Mucosa of rectum (tissue), 2 donors: ENCODE data around the gene FOLR2.
A peak's percentile ranks its signal among the peaks of the same experiment; 100 is the strongest.
"Not testable (repeated sequence)": the region's sequence is repeated elsewhere in the genome, so short reads cannot be mapped to it uniquely, and the experiment has no call there.

Experiments used
- H3K27ac ChIP-seq, 2 donors: one replicate each; pipeline ENCODE4 v1.7.0; 2013; ENCODE audit warnings: inconsistent platforms in 2 of 2, low read depth in 2 of 2, low read length in 2 of 2
- H3K27me3 ChIP-seq, 2 donors: one replicate each; pipeline ENCODE4 v1.7.0; 2013; ENCODE audit warnings: low read length in 2 of 2; ENCODE audit not compliant: control insufficient read depth in 2 of 2, insufficient read depth in 2 of 2
- H3K36me3 ChIP-seq, 2 donors: one replicate each; pipeline ENCODE4 v1.7.0; 2013; ENCODE audit warnings: low read length in 2 of 2; ENCODE audit not compliant: control insufficient read depth in 2 of 2, insufficient read depth in 2 of 2
- H3K4me1 ChIP-seq, 2 donors: one replicate each; pipeline ENCODE4 v1.7.0; 2013; ENCODE audit warnings: low read length in 2 of 2, mild to moderate bottlenecking in 1 of 2; ENCODE audit not compliant: control insufficient read depth in 2 of 2, insufficient read depth in 2 of 2
- H3K4me3 ChIP-seq, 2 donors: one replicate each; pipeline ENCODE4 v1.7.0; 2013; ENCODE audit warnings: low read length in 2 of 2
- H3K9ac ChIP-seq, 2 donors: one replicate each; pipeline ENCODE4 v1.7.0; 2013; ENCODE audit warnings: low read length in 2 of 2, low read depth in 1 of 2, mild to moderate bottlenecking in 1 of 2
- H3K9me3 ChIP-seq, 2 donors: one replicate each; pipeline ENCODE4 v1.7.0; 2013; ENCODE audit warnings: low read length in 2 of 2; ENCODE audit not compliant: control insufficient read depth in 2 of 2
- donor health status: healthy.
- donor health status: Normal muscosa, but diverticular disease.

The FOLR2 gene

DNA sequence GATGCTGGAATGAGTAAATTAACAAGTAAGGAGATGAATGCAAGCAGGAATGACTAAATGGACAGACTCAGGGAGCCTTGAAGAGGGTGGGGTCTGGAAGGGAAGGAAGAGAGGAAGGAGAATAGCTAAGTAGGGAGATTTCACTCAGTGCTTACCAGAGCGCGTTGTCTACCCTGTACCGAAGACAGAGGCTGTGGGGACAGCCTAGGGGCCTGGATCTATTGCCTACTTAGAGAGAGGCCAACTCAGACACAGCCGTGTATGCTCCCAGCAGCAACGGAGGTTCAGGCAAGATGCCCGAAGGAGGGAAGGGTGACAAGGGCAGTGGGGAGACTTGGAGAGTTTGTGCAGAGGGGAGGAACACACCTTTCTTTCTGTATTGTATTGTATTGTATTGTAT is at the start of gene FOLR2:
Gene FOLR2 (plus strand): TSS at position 157 of the 400 bp plus-strand sequence. CDS start 1,791 bp downstream, outside the sequence.
- H3K9me3 ChIP-seq, result no peaks in the 10 kb centered on the region
- no peaks in the 10 kb centered on the region for H3K4me1 ChIP-seq
- H3K27ac ChIP-seq, result peak within 1 kb of the TSS in 1 of 2 donors; percentile 43
- no peaks in the 10 kb centered on the region for H3K36me3 ChIP-seq
- H3K9ac ChIP-seq, result no peak within 1 kb of the TSS
- peaks cover 0 to 2% of the 10 kb centered on the region in 2 donors for H3K27me3 ChIP-seq
- H3K4me3 ChIP-seq, result peak within 1 kb of the TSS in 1 of 2 donors; percentile 0

DNA sequence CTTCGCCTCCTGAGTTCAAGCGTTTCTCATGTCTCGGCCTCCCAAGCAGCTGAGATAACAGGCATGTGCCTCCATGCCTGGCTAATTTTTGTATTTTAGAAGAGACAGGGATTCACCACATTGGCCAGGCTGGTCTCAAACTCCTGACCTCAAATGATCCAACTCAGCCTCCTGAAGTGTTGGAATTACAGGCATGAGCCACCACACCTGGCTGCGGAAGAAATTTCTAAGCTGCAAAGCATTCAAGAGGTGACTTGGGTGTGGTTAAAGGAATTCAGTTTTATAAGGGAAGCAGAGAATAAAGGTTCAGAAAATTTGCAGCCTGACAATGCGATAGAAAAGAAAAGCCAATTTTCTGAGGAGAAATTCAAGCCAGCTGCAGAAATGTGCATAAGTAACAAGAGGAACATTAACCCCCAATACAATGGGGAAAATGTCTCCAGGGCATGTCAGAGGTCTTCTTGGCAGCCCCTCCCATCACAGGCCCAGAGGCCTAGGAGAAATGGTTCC is 47.5 kb upstream of the FOLR2 start:
- not testable (repeated sequence) for H3K9me3 ChIP-seq, H3K4me3 ChIP-seq, H3K27me3 ChIP-seq, H3K36me3 ChIP-seq, H3K9ac ChIP-seq
- Histone ChIP-seq H3K27ac (peak overlapping the region; percentile 68 to 73), H3K4me1 (peaks cover 13% of the 10 kb centered on the region in 2 donors)

DNA sequence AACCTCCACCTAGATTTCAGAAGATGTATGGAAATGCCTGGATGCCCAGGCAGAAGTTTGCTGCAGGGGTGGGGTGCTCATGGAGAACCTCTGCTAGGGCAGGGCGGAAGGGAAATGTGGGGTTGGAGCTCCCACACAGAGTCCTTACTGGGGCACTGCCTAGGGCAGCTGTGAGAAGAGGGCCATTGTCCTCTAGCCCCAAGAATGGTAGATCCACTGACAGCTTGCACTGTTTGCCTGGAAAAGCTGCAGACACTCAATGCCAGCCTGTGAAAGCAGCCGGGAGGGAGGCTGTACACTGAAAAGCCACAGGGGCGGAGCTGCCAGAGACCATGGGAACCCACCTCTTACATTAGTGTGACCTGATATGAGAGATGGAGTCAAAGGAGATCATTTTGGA is 46.8 kb upstream of the FOLR2 start:
- H3K27me3 ChIP-seq, H3K9ac ChIP-seq, H3K9me3 ChIP-seq, H3K4me3 ChIP-seq, H3K36me3 ChIP-seq: not testable (repeated sequence)
- H3K27ac ChIP-seq, result peak overlapping the region; percentile 68 to 73
- peaks cover 14 to 18% of the 10 kb centered on the region in 2 donors for H3K4me1 ChIP-seq

- not testable (repeated sequence) for H3K36me3 ChIP-seq, H3K27me3 ChIP-seq, H3K4me3 ChIP-seq, H3K27ac ChIP-seq, H3K9ac ChIP-seq, H3K9me3 ChIP-seq
- H3K4me1 ChIP-seq, result peaks cover 17 to 25% of the 10 kb centered on the region in 2 donors
These were observed 44.6 kb upstream of the FOLR2 start for GRCh38 chr11:72172043-72172442.

DNA sequence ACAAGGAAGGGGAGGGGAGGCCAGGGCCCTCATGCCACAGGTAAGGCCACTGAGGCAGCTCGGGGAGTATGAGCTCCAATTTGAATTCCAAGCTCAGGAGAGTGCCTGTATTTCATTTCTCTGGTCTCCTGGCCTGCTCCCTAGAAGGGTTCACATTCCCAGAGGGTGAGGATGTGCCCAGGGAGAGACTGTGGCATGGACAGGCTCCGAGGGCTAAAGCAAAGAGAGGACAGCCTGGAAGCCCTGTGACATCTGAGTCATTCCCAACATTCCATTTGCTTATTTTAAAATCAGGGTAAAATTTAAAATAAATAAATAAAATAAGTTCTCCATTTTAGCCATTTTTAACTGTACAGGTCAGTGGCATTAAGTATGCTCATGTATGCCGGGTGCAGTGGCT is 43.3 kb upstream of the FOLR2 start:
- no peak overlapping the region for H3K4me3 ChIP-seq
- H3K9me3 ChIP-seq, result no peaks in the 10 kb centered on the region
- H3K9ac ChIP-seq, result no peak overlapping the region
- no peaks in the 10 kb centered on the region for H3K36me3 ChIP-seq
- peaks cover 17 to 32% of the 10 kb centered on the region in 2 donors for H3K4me1 ChIP-seq
- H3K27me3 ChIP-seq, result no peaks in the 10 kb centered on the region
- no peak overlapping the region for H3K27ac ChIP-seq

DNA sequence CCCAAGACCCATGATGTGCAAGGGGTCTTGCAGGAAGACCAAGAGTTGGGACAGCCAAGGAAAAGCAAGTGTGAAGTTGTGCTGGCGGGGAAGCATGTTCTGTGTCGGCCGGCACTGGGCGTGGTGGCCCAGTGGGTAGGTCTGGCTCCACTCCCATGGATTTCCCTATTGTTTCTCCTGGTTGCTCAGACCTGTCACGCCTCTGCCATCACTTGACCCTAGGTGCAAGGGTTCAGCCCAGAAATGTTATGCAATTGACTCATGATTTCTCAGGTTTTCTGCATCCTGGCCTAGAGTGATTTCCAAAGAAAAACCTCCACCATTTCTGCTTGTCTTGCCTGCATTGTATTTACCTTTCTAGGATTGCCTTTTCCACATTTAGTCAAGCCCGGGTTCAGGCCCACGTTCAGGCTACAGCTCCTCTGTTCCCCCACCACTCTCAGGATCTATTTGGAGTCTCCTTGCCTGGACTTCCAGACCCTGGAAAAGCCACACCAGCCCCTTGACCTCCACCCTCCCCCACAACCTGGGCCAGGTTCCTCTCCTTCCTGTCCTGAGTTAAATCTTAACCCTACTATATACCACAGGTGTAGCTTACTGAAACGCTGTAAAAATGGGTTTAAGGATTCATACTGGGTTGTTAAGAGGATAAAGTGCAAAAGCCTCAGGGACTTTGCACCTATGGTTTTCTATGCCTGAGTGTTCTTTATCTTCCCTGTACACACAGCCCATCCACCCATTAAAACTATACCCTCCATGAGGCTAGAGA is 42.1 kb upstream of the FOLR2 start:
- H3K4me3 ChIP-seq, result peak overlapping the region in 1 of 2 donors; percentile 45
- H3K9ac ChIP-seq, result peak overlapping the region in 1 of 2 donors; percentile 2
- H3K4me1 ChIP-seq, result peaks cover 15 to 30% of the 10 kb centered on the region in 2 donors
- H3K27me3 ChIP-seq, result no peaks in the 10 kb centered on the region
- peak overlapping the region; percentile 76 to 86 for H3K27ac ChIP-seq
- no peaks in the 10 kb centered on the region for H3K36me3 ChIP-seq
- no peaks in the 10 kb centered on the region for H3K9me3 ChIP-seq

DNA sequence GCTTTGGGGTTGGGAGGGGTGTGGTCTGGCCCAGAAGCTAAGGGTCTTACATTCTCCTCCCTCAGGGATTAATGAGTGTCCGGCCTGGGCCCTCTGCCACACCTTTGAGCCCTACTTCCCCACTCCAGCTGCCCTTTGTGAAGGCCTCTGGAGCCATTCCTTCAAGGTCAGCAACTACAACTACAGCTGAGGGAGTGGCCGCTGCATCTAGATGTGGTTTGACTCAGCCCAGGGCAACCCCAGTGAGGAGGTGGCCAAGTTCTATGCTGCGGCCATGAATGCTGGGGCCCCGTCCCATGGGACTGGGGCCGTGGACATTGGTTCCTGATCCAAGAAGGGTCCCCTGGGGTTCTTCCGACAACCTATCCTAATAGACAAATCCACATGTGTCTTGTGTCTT is 38.9 kb upstream of the FOLR2 start:
- Histone ChIP-seq H3K27me3 (no peaks in the 10 kb centered on the region), H3K36me3 (no peaks in the 10 kb centered on the region), H3K4me1 (peaks cover 11 to 25% of the 10 kb centered on the region in 2 donors)

DNA sequence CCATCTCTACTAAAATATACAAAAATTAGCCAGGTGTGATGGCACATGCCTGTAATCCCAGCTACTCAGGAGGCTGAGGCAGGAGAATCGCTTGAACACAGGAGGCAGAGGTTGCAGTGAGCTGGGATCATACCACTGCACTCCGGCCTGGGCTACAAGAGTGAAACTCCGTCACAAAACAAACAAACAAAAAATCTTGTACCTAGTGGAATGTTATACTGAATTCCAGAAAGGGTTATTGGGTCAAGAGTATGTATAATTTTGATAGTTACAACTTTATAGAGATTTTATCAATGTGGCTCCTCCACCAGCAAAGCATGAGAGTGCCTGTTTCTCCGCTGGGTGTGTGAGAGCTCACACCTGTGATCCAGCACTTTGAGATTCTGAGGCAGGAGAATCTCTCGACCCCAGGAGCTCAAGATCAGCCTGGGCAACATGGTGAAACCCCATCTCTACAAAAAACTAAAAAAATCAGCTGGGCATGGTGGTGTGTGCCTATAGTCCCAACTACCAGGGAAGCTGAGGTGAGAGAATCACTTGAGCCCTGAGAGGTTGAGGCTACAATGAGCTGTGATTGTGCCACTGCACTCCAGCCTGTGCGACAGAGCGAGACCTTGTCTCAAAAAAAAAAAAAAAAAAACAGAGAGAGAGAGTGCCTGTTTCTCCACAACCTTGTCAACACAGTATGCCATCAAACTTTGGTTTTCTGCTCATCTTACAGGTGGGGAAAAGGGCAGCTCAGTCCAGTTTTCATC is 37.4 kb upstream of the FOLR2 start:
- Histone ChIP-seq H3K9ac (no peak overlapping the region), H3K27ac (no peak overlapping the region), H3K27me3 (no peaks in the 10 kb centered on the region), H3K36me3 (no peaks in the 10 kb centered on the region), H3K9me3 (no peaks in the 10 kb centered on the region), H3K4me1 (peaks cover 3 to 18% of the 10 kb centered on the region in 2 donors), H3K4me3 (no peak overlapping the region)

More for the DNA sequence above, 38.9 kb upstream of the FOLR2 start:
- H3K9ac ChIP-seq, result no peak overlapping the region
- H3K4me3 ChIP-seq, result no peak overlapping the region
- H3K9me3 ChIP-seq, result no peaks in the 10 kb centered on the region
- no peak overlapping the region for H3K27ac ChIP-seq

GRCh38 chr11:72179804-72180396 is 36.7 kb upstream of the FOLR2 start:
- Histone ChIP-seq H3K4me3 (no peak overlapping the region), H3K27me3 (no peaks in the 10 kb centered on the region), H3K27ac (no peak overlapping the region), H3K9ac (no peak overlapping the region), H3K36me3 (no peaks in the 10 kb centered on the region), H3K9me3 (no peaks in the 10 kb centered on the region), H3K4me1 (peaks cover 2 to 14% of the 10 kb centered on the region in 2 donors)
